Stimulated activated CD4-positive, alpha-beta T cell treated with anti-CD3 and anti-CD28 coated beads, Interleukin-15, amount 100 ng/mL, for 48 hours (primary cell): ENCODE data around the gene PRKD2.
"Not testable (repeated sequence)": the region's sequence is repeated elsewhere in the genome, so short reads cannot be mapped to it uniquely, and the experiment has no call there.

Source experiments
- DNase-seq, 2 donors: peaks; one replicate each; pipeline ENCODE4 v3.0.0-alpha.2; 2020; ENCODE audit warnings: low read depth in 2 of 2

Gene PRKD2

DNA sequence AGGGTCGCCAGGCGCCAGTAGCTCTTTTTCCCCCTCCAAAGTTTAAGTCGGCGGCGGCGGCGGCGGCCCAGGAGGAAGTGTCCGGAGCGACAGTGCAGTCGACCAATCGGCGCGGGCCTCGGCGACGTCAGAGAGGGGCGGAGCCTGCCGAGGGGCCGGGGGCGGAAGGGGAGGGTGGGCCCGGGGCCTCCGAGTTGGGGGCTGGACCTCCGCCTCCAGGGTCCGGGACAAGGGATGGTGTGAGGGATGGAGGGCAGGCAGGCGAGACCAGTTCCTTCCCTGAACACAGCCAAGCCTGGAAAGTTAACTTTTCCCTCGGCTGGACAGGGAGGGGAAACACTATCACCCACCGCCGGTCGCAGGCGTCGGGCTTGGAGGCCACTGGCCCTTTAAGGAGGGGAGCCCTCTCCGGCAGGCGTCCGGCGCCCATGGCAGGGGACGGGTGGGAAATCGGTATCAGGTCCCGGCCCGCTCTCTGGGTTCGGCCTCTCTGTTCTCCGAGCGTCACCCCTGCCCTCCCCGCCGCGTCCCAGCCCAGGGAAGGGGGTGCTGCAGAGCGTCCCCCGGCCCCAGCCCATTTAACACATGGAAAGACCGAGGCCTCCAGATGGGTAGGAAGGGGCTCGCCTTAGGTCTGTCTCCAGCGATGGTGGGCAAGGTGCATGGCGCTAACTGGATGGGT, at the start of gene PRKD2:
Gene PRKD2, minus strand, starts transcription at position 81 of the 682 bp plus-strand sequence. CDS start 744 bp downstream, outside the sequence.
- peak; percentile 74 to 90 for DNase-seq

DNA sequence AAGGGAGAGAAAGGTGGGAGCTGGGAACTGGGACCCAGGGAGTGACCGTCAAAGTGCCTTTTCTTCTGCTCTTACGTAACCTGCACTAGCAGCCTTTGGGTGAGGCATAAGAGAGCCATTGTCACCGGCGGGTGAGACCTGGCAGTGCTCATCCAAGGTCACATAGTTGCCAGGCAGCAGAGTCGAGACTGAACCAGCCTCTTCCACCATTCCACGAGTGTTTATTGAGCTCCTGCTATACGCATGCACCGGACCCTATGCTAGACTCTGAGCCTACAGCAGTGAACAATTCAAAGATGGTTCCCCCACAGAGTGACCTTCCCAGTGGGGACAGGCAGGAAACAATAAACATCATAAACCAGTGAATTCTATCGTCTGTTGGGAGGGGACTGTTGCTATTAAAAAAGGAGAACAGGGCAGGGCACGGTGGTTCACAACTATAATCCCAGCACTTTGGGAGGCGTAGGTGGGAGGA, 47.9 kb upstream of the PRKD2 start:
- no peak for DNase-seq

DNA sequence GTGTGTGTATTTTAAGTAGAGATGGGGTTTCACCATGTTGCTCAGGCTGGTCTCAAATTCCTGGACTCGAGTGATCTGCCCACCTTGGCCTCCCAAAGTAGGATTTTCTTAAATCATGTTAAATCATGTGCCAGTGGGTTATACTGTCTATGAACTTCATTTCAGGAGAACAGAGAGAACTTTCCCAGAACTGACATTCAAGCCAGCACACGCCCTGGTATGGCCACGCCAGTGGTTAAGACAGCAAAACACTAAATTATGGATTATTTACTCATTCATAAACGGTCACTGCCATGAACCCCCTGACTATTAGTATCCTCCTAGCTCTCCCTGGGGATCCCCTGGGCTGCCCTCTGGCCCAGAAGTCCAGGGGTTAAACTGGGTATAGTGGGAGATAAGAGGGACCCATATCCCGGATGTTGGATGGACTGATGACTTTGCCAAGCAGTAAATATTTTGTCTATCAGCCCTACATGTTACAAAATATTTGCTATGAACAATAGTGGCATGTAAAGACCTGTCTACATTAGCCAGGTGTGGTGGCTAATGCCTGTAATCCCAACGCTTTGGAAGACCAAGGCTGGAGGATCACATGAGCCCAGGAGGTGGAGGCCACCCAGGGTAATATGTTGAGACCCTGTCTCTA, 45.5 kb upstream of the PRKD2 start:
- DNase-seq: no peak

DNA sequence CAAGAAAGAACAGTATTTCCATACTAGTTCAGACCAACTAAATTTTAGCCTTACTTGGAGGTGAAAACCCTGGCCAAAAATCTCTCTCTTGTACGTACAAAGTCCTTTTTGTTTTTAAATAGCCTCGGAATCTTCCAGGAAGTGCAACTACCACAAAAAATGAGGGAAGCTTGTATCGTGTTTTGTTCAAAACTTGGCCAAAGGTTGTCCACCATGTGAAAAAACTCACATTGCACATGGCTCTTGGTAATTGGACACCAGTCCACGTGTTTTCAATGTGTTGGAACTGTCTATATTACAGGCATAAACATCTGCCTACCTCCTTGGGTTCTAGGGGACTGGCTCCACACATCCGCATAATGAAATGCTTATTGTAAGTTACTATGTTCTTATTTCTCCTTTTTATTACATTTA, 44.5 kb upstream of the PRKD2 start:
- no peak for DNase-seq

DNA sequence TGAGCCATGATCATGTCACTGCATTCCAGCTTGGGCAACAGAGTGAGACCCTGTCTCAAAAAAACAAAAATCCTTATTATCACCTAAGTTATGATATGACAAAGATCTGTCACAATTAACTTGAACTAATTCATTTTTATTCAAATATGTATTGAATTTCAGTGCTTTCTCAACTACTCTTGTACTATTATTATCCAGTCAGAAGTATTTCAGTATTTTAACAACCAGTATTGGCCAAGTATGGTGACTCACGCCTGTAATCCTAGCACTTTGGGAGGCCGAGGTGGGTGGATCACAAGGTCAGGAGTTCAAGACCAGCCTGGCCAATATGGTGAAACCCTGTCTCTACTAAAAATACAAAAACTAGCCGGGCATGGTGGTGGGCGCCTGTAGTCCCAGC, 44.0 kb upstream of the PRKD2 start:
- DNase-seq: not testable (repeated sequence)

DNA sequence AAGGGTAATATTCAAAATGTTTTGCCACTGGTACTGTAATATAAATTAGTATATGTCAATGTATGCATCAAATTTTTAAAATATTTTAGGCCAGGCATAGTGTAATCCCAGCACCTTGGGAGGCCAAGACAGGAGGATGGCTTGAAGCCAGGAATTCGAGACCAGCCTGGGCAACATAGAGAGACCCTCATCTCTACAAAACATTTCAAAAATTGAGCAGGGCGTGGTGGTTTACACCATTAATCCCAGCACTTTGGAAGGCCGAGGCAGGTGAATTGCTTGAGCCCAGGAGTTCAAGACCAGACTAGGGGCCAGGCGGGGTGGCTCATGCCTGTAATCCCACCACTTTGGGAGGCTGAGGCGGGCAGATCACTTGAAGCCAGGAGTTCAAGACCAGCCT, 43.4 kb upstream of the PRKD2 start:
- no peak for DNase-seq

DNA sequence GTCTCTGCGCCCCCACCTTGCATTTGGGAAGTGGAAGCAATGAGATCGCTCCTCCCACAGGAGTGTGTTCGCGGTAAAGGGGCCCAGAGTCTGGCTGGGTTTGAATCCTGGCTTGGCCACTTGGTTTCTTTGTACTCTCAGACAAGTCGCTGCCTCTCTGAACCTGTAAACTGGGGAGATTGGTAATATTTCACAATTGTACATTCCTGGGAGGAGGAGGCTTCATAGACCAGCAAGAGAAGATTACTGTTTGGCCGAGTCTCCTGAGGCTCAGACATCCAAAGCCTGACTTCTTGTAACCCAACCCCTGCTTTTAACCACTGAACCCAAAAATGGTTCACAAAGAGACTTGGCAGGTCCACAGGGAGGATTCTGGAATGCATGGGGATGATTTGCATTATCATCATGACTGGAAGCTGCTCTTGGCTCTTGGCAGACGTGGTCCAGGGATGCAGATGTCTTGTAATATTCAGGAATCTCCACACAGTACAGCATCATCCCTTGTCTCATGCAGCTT, 43.0 kb upstream of the PRKD2 start:
- DNase-seq: no peak

DNA sequence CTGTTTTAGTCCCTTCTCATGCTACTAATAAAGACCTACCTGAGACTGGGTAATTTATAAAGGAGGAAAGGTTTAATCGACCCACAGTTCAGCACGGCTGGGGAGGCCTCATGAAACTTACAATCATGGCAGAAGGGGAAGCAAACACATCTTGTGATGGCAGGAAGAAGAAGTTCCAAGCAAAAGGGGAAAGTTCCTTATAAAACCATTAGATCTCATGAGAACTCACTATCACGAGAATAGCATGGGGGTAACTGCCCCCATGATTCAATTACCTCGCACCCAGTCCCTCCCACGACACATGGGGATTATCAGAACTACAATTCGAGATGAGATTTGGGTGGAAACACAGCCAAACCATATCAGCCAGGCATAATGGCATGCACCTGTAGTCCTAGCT, 42.3 kb upstream of the PRKD2 start:
- no peak for DNase-seq

DNA sequence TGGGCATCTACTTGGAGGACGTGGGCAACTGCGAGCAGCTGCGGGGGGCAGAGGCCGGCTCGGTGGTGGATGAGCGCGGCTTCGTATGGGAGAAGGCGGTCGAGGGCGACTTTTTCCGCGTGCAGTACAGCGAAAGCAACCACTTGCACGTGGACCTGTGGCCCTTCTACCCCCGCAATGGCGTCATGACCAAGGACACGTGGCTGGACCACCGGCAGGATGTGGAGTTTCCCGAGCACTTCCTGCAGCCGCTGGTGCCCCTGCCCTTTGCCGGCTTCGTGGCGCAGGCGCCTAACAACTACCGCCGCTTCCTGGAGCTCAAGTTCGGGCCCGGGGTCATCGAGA, 39.6 kb upstream of the PRKD2 start:
- no peak for DNase-seq

DNA sequence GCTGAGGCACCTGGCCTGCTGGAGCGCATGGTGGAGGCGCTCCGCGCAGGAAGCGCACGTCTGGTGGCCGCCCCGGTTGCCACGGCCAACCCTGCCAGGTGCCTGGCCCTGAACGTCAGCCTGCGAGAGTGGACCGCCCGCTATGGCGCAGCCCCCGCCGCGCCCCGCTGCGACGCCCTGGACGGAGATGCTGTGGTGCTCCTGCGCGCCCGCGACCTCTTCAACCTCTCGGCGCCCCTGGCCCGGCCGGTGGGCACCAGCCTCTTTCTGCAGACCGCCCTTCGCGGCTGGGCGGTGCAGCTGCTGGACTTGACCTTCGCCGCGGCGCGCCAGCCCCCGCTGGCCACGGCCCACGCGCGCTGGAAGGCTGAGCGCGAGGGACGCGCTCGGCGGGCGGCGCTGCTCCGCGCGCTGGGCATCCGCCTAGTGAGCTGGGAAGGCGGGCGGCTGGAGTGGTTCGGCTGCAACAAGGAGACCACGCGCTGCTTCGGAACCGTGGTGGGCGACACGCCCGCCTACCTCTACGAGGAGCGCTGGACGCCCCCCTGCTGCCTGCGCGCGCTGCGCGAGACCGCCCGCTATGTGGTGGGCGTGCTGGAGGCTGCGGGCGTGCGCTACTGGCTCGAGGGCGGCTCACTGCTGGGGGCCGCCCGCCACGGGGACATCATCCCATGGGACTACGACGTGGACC, 39.1 kb upstream of the PRKD2 start:
- no peak for DNase-seq

DNA sequence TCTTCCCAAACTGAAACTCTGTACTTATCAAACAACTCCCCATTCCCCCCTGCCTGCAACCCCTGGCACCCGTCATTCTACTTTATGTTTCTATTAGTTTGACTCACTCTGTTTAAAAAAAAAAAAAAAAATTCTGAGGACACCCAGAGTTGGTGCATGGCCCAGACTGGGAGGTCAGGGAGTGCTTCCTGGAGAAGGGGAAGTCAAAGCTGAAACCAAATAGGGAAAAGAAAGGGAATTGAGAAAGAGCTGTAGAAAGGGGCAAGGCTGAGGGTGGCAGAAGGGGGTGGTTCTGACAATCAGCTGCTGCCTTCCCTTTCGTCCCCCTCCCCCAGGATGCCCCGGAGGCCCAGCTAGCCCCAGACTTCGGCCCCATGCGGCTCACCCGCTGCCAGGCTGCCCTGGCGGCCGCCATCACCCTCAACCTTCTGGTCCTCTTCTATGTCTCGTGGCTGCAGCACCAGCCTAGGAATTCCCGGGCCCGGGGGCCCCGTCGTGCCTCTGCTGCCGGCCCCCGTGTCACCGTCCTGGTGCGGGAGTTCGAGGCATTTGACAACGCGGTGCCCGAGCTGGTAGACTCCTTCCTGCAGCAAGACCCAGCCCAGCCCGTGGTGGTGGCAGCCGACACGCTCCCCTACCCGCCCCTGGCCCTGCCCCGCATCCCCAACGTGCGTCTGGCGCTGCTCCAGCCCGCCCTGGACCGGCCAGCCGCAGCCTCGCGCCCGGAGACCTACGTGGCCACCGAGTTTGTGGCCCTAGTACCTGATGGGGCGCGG, 38.4 kb upstream of the PRKD2 start:
- no peak for DNase-seq

DNA sequence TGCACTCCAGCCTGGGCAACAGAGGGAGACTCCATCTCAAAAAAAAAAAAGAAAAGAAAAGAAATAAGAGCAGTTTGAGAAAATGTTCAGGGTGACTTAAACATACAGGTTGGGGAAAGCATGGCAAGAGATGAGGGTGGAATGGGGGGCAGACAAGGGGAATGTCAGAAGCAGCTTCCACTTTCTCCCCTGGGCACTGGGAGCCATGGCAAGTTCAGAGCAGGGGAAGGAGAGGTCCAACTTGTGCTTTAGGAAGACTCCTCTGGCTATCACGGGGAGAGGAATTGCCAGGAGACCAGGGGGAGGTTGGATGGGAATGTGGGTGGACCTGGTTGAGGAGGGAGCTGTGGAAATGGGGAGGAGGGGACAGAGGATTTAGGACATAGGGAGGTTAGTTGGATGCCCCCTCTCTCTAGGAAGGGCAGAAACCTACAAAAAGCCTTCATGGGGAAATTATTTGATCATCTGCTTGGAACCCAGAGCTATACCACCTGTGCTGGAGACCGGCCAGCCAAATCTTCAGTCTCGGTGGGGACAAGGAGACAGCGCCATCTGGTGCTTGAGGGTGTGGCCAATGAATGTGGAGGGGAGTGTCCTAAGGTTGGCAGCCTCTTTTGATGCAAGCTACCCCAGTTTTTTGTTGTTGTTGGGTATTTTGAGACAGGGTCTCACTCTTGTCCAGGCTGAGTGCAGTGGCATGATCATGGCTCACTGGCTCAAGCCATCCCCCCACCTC, 36.7 kb upstream of the PRKD2 start:
- peak; percentile 49 to 56 for DNase-seq

DNA sequence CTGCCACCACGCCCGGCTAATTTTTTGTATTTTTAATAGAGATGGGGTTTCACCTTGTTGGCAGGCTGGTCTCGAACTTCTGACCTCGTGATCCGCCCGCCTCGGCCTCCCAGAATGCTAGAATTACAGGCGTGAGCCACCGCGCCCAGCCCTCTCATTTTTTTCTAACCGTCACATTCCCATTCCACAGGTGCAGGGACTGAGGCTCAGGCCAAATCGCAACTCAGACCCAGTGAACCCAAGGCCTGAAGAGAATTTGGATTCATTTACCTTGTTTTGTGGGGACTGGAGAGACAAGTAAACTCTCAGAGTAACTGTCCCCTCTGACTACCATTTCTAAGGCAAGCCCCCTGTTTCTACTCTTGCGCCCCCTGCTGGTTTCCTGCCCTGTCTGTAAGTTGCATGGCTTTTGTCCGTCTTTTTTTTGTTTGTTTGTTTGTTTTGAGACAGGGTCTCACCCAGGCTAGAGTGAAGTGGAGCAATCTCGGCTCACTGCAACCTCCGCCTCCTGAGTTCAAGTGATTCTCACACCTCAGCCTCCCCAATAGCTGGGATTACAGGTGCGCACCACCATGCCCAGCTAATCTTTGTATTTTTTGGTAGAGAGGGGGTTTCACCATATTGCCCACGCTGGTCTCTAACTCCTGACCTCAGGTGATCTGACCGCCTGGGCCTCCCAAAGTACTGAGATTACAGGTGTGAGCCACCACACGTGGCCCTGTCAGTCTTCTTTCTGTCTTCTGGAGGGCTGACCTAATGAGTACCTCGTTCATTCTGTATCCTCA, 31.6 kb upstream of the PRKD2 start:
- peak; percentile 59 to 78 for DNase-seq

DNA sequence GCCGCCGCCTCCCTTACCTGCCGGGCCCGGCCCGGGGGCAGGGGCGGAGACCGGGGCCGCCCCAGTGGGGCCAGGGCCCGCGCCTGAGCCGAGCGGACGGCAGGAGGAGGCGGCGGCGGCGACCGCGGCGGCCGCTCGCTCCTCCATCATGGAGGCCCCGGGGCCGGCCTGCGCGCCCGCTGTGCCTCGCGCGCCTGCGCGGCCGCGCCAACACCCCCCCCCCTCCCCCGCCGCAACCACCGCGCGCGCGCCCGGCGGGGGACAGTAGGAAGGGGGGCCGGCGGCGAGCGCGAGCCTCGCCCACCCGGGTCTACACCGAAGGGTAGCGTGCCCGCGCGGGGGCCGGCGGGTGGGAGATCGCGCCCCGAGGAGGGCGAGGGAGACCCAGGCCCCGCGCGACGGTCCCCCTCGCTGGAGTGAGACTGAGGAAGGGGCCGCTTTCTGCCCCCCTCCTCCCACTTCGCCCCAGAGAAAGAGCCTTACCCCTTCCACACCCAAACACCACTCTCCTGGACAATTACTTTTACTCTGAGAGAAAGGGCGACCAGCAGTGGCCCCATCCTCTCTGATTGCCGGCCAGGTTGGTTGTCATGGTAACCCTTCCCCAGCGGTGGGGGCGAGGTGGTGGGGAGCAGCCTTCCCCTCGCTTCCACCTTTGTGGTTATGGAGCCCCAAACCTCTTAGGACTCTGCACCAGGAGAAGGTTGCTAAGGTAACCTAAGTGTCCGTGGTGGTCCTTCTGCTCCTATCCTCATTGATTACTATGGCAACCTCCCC, 29.6 kb upstream of the PRKD2 start, which contains the start of gene STRN4:
Gene STRN4, minus strand, starts transcription at position 170 of the 777 bp plus-strand sequence. Its CDS starts 20 bp downstream, at position 150.
- peak in 1 of 2 donors; percentile 49 for DNase-seq

DNA sequence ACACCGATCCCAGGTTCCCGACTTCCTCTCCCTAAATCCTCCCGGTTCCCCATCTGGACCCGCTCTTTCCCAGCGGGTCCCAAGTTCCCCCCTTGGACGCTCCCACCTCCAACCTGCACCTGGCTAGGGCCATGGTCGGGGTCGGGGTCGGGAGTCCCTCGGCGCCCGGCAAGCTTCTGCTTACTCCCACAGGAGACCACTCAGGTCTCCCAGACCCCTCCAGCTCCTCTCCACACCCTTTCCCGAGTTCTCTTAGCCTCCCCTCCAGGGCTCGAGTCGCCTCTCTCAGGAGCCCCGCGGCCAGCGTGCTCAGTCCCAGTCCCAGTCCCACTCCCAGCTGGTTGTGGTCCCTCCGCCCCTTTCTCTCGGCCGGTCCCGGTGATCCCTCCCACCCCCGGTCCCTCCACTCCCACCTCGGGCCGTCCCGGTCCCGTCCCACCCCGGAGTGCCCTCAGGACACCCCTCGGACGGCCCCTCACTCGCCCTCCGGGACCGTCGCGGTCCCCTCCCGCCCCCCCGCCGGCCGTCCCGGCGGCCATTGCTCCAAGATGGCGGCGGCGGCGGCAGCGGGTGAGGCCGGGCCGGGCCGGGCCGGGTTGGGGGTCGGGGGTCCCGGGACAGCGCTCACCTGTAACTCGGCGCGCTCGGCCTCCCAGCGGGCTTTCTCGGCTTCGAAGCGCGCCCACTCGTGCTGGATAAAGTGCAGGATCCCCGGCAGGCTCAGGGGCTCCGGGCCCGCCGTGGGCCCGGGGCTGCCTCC, 28.8 kb upstream of the PRKD2 start, which contains the start of gene FKRP:
Gene FKRP, plus strand, starts transcription at position 537 of the 760 bp plus-strand sequence. CDS start 9,394 bp downstream, outside the sequence.
- no peak for DNase-seq

DNA sequence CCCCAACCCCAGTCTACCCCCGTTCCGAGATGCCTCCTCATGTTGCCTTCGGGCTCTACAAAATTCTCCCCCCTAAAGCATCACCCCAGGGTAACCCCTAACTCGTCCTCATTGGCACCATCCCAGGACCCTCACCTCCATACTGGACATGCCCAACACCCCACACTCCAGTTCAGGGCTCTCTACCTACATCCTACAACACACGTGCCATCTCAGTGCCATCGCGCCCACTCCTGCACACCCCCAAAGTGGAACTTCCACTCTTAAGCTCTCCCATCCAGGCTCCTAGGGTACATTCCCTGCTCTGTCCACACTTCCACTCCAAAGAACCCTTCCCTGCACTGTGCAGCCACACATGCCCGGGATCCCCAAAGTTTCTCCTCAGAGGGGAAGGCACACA, 28.1 kb upstream of the PRKD2 start:
- no peak for DNase-seq

DNA sequence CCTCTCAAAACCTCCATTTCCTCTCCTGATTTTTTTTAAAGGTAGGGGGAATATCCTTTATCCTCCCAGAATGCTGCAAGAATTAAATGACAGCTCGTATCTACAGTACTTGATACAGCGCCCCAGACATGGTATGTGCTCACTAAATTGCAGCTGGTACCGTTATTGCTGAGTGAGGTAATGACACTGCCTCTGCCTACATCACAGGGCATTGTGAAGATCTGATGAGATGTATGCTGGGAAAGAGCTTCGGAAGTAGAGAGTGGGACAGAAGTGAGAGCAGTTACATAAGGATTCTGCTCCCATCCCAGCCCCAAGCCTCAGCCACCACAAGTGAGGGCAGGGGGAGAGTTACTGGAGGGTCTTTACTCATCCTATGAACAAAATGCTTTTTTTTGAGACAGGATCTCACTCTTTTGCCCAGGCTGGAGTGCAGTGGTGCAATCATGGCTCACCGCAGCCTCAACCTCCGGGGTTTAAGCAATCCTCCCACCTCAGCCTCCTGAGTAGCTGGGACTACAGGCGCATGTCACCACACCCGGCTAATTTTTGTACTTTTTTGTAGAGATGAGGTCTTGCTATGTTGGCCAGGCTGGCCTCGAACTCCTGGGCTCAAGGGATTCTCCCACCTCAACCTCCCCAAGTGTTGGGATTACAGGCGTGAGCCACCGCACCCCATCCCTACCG, 27.2 kb upstream of the PRKD2 start:
- no peak for DNase-seq

DNA sequence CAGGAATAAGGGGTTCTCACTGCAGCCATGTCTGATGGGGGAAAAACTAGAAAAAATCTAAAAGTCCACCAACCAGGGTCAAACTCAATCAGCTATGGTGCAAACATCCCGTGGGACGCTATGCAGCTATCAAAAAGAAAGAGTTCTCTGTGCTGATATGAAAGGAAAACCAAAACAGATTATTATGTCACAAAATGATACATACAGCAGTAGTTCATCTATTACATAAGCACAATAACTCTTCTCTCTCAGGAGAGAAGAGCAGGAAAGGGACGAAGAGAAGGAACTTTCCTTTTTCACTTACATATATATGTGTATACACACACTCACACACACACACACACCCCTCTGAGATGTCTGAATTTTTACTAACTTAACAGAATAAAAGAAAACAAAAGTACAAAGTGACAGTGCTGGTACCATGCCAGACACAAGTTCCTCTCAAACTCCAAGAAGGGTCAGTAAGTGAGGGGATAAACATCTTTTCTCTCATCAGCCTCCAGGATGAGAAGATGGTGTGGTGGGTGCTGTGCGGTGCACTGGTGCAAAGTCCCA, 26.1 kb upstream of the PRKD2 start:
- DNase-seq: no peak
